ENCODE measurements around the gene CNOT1.
A peak's percentile ranks its signal among the peaks of the same experiment; 100 is the strongest.

CNOT1 gene

DNA sequence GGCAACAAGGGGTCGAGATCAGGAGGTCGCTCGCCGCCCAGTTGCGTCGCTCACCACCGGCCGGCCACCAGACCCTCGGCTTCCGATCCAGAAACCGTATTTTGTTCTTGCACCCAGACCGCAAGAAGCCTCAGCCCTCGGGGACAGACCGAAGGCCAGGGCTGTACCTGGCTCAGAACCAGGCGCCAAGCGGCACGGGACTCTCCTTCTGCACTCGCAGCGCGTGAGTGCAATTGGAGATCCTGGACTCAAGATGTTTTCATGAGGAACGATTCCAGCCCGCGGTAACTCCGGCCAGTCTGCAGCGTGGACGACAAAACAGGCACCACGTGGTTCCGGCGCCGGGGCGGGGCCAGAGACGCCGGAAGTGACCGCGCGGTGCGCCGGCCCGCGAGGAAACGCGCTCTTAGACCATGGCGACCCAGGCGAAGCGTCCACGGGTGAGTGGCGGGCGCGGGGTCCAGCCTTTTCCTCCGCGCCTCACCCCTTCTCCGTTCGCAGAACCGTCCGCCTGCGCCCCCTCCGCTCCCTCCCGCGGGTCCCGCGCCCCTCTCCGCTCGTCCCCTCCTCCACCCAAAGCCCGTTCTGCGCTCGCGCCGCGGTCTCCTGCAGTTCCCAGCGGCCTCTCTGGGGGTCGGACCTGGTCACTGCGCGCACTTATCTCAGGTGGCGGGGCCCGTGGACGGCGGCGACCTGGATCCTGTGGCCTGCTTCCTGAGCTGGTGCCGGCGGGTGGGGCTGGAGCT lies 114.3 kb downstream of the CNOT1 start, which contains the start of gene SETD6:
Gene SETD6, plus strand, starts transcription at position 393 of the 746 bp plus-strand sequence. Its CDS starts 21 bp downstream, at position 414.
- DNase-seq, result peak; percentile 82

DNA sequence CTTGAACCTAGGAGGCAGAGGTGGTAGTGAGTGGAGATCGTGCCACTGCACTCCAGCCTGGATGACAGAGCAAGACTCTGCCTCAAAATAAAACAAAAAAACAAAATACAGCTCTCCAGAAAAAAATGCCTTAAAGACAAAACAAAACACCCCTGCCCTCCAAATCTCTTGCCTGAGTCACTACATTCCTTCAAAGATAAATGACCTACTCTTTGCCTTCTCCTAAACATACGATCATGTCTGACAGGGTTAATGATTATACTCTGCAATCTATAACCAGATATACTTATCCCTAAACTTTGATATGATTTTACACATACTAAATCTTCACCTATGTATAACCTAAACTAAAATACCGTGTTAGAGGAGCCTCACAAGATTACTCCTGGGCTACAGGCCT lies 115.8 kb downstream of the CNOT1 start:
- no peak for DNase-seq

DNA sequence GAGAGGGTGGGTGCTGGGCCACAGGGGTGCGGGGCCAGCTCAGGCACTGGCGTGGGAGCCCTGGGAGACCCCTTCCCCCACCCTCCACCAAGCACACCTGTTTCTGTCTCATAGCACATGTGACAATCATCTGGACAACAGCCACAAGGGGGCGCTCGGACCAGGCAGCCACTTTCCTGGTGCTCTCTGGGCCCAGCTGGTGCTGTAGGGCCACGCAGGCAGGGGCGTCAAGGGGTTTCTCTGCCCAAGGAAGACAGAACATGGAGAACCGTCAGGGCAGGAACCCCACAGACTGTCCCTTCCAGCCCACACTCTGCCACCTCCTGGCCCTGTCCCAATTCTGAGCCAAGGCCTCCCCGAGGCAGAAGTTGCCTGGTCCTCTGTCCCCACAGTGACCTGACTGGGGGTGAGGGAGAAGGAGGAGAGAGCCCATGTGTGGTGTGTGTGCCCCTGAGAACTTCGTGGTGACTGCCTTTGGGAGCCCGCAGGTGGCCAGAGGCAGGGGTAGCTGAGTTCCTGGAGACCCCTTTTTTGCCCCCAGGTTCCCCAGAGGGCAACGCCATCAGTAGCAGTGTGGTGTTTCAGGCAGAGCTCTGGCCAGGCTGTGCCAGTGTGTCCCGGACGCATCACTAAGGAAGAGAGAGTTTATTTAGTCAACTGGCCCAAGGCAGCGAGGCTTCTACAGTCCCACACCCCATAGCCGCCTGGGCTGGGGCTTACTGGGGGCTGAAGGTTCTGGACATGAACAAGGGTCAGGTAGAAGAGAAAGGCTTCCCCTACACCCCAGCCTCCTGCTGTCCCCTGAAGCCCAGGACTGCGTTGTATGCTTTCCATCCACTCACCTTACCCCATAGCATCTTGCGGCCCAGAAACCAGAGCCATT lies 117.5 kb downstream of the CNOT1 start:
- peak; percentile 85 for DNase-seq

DNA sequence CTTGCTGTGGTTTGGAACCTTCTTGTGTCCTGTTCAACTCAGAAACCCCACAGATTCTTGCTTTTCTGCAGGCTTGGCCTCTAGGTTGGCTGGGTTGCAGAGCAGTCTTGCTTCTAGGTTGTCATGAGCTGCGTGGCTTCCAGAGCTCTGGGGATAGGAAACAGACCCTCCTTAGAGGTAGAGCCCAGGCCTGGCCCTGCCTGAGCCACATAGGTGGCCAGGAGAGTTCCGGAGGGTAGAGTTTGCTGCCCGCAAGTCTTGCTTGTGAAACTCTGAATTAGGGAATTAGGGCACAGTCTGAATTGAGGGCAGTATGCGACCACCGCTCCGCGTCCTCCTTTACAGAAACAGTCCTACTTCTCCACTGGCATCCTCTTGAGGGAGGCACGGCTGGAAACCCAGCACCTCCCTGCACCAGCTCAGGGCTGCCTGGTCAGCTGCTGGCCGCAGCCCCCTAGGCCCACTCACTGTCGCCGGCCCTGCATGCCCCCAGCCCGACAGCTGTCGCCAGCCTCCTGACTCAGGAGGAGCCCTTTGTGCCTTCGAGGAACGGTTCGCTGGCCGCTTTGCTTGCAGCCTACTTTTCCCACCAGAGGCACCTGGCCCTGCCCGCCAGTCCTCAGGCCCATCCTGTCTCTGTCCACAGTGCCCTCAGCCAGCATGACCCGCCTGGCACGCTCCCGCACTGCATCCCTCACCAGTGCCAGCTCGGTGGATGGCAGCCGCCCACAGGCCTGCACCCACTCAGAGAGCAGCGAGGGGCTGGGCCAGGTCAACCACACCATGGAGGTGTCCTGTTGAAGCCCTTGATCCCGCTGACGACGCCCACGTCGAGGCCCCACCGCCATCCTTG lies 118.6 kb downstream of the CNOT1 start:
- no peak for DNase-seq

DNA sequence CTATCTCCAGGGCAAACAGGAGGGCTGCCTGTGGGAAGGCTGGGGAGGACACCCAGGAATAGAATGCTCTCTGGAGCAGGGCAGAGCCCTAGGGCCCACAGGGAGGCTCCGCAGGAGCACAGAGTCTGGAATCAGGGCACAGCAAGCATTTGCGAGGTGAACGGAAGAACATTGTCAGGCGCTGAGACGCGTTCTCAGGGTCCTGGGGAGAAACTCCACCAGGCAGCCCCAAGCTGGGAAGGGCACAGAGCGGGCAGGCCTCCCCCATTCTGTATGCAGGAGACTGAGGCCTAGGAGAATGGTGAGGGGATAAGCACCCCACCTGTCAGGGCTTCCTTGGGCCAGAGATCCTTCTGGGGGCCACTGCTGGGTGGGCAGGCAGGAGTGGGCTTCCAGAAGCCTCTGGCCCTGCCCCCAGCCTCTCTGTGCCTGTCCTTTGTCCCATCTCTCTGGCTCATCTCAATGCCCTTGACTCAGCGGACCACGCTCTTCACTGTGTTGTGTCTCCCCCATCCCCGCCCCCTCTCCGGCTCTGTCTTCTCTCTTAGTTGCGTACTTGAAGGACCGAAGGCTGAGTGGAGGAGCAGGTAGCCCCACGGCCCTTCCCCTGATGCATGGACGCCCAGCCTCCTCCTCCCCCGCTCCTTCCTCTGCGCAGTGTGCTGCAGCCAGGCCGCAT lies 119.4 kb downstream of the CNOT1 start:
- DNase-seq, result no peak

DNA sequence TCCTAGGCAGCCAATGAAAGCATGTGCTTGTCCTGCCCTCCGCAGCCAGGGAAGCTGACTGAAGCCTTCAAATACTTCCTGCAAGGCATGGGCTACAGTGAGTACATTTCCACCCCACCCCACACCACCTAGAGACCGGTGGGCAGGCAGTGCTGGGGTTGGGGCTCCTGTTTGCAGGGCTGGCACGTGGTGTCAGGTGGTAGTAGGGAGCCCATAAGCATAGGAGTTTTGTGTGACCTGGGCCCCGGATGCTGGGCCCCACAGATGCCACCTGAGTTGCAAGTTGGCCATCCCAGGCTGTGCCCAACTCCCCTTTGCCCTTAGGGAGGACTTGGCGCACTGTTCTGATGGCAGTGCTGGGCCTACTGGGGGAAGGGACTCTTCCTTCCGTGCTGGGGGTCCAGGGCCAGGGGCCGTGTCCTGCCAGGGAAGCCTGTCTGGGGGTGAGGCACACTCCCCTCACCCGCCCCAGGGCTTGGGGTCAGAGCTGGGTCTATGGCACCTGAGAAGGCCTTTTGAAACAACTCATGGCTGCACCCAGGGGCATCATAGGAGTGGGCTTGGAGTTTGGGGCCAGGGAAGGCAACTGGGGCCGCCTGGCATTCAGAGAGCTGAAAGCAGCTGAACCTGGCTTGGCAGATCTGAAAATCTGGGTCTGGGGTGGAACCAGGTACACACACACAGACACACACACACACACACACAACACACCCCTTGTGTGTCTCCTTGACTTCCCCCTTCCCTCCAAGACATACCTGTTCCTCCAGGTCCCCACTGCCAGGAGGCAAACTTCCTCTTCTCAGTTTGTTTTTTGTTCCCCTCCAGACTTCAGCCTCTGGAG lies 120.2 kb downstream of the CNOT1 start:
- no peak for DNase-seq

DNA sequence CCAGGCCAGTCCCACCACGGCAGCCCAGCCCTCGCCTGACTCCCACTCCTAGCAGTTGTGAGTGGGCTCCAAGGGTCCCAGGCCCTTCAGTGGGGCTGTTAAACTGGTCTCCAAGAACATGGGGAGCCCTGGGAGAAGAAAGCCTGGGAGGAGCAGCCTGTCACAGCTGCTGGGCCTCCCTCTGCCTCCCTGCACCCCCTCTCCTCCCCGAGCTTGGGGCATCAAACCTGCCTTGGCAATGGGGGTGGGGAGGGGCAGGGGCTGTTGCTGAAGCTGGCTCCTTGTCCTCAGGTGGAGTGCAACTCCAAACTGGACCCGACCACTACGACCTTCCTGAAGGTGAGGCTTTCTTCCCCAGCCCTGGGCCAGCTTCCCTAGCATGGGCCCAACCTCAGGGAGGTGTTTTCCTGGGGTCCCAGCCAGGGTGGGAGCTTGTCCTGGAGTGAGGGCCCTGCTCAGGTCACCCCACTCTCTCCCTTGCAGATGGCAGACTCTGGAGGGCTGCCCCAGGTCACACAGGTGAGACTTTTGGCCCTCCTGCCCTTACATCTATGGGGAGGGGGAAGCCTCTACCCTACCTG lies 120.9 kb downstream of the CNOT1 start:
- DNase-seq, result no peak

DNA sequence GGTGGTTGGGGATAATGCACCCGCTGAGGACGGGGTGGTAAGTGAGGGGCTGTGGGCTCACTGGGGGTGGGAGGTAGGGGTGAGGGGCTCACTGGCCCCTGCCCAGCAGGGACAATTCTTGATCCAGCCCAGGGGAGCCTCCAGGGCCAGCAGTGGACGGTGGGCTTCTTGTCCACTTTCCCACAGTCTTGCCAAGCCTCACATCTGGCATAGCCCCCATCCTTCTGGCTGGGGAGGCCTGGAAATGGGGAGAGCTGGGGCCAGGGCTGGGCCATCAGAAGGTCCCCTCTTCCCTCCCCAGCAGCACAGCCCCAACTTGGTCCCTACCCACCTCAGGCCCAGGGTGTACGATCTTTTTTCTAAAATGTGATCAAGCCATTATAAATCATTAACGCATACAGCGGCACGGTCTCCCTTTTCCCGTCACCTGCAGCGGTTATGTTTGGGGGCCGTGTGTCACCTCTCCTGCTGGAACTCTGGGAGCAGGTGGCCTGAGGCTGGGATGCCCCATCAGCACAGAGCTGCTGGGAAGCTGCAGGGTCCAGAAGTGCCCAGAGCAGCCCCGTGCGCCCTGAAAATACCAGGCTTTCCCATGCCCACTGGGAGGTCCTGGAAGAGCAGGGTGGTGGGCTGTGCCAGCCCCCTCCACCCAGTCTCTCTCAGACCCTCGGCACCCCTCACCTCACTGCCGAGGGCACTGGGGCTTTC lies 121.5 kb downstream of the CNOT1 start:
- no peak for DNase-seq

DNA sequence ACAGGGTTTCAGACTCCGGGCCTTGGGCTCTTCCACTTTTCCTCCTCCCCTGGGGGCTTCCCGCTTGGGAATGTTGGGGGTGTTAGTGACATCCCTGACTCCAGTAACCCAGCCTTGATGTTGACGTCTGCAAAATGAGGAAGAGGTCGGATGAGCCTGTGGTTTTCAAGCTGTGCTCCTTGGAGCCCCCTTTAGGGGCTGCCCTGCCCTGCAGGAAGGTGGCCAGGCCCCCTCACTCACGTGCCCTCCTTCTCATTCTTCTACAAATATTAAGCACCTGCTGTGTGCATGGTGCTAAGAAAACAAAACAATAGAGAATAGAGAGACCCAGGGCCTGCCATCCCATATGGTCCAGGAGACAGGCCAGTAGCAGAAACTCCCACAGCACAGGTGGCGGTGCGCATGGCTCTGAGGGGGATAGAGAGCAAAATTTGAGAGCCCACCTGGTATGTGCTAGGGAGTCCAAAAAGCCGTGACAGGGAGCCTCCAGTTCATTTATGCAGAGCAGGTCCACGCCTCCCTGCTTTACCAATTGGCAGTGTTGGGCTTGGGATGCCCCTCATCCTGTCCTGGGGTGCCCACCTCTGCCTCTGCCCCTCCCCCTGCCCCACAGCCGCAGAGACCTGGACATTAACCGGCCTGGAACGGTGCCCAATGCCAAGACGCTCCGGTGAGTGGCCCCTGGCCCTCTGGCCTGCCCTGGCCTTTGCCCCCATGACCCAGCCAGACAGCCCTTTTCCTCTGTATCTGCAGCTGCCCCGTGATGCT lies 122.2 kb downstream of the CNOT1 start:
- no peak for DNase-seq

DNA sequence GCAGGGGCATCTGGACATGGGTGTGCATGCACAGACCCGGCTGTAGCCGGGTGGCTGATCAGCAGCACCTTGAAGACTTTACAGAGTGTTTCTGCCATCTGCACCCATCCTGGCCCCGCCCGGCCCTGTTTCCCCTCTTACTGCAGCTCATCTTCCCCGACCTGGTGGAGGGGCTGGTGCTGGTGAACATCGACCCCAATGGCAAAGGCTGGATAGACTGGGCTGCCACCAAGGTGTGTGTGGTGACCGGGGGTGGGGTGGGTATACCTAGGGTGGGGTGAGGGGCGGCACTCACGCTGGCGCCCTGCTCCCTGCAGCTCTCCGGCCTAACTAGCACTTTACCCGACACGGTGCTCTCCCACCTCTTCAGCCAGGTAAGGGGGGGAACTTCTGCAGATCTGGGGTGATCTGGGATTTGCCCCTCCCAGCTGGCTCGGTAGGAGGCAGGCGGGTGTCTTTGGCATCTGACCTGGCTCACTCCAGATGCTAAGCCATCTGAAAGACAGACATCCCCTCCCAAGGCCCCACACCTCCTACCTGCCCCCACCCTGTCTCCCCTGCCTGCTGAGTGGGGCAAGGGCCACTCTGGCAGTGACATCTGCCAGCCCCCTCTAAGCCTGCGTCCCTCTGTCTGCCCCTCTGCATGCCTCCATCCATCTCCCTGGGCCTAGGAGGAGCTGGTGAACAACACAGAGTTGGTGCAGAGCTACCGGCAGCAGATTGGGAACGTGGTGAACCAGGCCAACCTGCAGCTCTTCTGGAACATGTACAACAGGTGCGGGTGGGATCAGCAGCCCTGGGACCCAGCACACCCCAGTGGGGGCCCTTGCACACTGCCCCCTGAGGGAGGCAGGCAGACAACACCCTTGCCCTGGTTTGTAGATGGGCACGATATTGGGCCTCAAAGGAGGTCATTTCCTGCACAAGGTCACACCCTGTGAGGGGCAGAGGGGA lies 123.1 kb downstream of the CNOT1 start:
- no peak for DNase-seq

DNA sequence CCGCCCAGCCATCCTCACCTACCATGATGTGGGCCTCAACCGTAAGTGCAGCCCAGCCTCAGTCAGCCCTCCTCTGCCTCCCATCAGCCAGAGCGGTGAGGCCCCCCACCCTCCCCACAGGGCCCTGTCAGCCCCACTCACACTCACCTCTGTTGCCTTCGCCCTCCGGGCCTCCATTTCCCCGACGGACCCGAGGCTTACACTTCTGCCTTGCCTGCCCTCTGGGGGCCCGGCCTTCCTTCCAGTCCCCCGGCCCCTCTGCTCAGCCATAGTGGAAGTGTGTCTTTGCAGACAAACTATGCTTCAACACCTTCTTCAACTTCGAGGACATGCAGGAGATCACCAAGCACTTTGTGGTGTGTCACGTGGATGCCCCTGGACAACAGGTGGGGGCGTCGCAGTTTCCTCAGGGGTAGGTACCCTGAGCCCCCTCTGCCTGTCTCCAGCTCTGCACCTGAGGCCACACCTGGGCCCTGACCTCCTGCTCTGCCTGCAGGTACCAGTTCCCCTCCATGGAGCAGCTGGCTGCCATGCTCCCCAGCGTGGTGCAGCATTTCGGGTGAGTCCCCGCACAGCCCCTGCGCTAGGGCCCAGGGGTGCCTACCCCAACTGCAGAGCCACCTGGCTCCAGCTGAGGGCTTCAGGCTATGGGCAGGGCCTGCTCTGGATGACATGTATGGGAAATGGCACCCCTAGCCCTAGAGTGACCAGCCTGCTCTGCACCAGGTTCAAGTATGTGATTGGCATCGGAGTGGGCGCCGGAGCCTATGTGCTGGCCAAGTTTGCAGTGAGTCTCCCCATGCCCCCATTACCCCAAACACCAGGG lies 125.5 kb downstream of the CNOT1 start:
- DNase-seq, result no peak

DNA sequence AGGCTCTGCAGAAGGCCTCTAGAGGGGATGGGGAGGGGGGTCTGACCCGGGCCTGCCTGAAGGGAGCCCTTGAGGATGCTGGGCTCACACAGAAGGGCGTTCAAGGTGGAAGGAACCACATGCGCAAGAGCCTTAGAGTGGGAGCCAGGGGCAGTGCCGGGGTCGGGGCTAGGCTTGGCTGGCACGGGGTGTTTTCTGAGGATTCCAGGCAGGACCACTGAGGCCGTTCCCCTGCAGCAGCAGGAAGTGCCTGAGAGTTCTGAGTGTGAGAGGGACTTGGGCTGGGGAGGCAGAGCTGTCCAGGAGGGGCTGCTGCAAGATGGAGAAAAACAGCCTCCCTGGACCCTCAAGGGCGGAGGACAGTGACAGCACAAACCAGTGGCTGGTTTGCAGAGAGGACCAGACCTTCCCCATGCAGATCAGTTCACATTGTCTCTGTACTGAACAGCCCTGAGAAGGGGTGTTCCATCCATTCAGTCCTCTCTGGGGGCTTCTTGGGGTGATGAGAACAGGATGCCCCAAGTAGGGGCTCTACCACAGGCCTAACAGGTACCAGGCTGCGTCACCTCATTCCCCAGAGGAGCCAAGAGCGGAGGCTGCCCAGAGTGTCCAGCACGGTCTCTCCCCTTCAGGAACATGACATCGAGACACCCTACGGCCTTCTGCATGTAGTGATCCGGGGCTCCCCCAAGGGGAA lies 126.3 kb downstream of the CNOT1 start:
- DNase-seq, result no peak

DNA sequence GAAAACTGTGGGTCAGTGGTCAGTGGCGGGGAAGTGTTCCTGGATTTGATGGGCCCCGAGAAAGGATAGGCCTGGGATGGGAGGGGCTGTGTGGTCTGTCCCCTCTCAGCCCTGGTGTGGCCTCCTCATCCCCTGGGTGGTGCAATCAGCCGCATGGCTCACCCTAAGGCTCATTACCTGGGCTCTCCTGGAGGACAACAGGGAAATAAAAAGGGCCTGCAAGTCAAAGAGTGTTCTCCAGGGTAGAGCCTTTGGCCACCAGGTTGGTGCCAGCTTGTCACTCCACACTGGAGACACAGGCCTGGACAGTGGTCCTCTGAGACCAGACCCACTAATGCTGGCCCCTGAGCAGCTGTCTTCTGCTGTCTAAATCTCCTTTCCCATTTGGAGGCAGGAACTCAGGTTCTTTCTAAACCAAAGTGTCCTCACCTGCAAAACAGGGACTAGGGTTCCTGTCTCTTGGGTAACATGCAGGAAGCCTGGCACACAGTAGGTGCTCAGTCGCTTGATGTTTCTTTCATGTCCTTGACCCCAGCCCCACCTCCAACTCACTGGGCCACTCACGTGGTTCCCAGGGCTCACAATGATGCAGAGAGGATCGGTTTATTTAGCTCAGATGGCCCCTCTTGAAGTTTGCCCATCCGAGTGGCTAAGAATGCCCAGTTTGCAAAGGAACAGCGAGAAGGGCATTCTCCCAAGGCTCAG lies 127.3 kb downstream of the CNOT1 start:
- DNase-seq, result no peak

DNA sequence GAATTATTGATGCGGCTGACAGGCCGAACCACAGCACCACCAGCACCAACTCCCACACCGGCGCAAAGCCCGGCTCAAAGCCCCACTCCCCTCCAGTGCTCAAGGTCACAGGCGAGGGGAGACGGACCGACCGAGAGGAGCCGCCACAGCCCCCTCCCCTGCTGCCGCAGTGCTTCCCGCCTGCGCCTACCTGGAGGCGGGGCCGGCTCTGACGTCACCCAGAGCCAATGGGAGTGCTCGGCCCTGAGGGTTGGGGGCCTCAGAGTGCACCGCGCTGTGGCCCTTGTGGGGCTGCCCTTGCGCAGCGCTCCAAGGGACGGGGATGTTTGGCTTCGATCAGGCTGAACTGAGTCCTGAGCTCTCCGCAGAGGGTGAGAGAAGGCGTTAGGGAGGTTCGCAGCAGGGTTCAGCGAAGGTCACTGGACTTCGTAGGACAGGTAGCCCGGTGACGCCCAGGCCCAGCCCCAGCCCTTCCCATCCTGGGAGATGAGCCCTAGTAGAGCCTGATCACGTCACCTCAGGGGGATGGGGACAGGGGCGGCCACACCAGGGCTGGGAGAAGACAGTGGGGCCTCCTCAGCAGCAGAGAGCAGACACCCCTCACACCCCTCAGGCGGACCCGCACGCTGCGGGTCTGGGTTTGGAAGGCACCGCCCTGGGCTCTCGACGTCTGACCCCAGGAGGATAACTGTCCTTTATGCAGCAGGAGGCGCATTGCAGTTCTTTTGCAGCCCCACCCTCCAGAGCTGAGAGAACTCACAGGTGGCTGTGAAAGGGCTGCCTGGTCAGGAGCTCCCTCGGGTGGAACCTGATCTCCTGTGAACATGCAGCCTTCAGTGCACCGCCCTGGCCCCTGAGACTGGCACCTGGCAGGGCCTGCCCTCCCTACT lies 128.1 kb downstream of the CNOT1 start:
- peak; percentile 41 for DNase-seq

Data from activated naive CD4-positive, alpha-beta T cell treated with Interleukin-2 at 50 U/mL for 16 hours (primary cell).